ENCODE data around the gene RBBP5.

Gene RBBP5

GRCh38 chr1:205074084-205074483 lies 47.7 kb downstream of the RBBP5 start:
- no peak for DNase-seq (ENCODE audit: low spot score)

- peak; percentile 18 for DNase-seq (ENCODE audit: low spot score)
These were observed 48.3 kb downstream of the RBBP5 start for GRCh38 chr1:205073511-205073910.

GRCh38 chr1:205072881-205073280 lies 48.9 kb downstream of the RBBP5 start:
- DNase-seq (ENCODE audit: low spot score): no peak

- DNase-seq (ENCODE audit: low spot score): no peak
These were observed 49.5 kb downstream of the RBBP5 start for GRCh38 chr1:205072286-205072685.

GRCh38 chr1:205071801-205072200 lies 50.0 kb downstream of the RBBP5 start:
- DNase-seq (ENCODE audit: low spot score): no peak

GRCh38 chr1:205071028-205071409 lies 50.8 kb downstream of the RBBP5 start:
- no peak for DNase-seq (ENCODE audit: low spot score)

- no peak for DNase-seq (ENCODE audit: low spot score)
These were observed 52.2 kb downstream of the RBBP5 start for GRCh38 chr1:205069371-205070125.

- no peak for DNase-seq (ENCODE audit: low spot score)
These were observed 53.2 kb downstream of the RBBP5 start for GRCh38 chr1:205068457-205069040.

GRCh38 chr1:205068001-205068400 lies 53.8 kb downstream of the RBBP5 start:
- no peak for DNase-seq (ENCODE audit: low spot score)

- DNase-seq (ENCODE audit: low spot score): no peak
These were observed 54.7 kb downstream of the RBBP5 start for GRCh38 chr1:205067031-205067430.

- DNase-seq (ENCODE audit: low spot score): no peak
These were observed 55.5 kb downstream of the RBBP5 start for GRCh38 chr1:205066141-205066818.

GRCh38 chr1:205065666-205066065 lies 56.1 kb downstream of the RBBP5 start:
- DNase-seq (ENCODE audit: low spot score): no peak

GRCh38 chr1:205064741-205065316 lies 56.9 kb downstream of the RBBP5 start:
- DNase-seq (ENCODE audit: low spot score): no peak

GRCh38 chr1:205064301-205064700 lies 57.5 kb downstream of the RBBP5 start:
- DNase-seq (ENCODE audit: low spot score): no peak

- no peak for DNase-seq (ENCODE audit: low spot score)
These were observed 58.9 kb downstream of the RBBP5 start for GRCh38 chr1:205062895-205063294.

- DNase-seq (ENCODE audit: low spot score): no peak
These were observed 59.5 kb downstream of the RBBP5 start for GRCh38 chr1:205062319-205062718.

- DNase-seq (ENCODE audit: low spot score): peak; percentile 60
These were observed 60.1 kb downstream of the RBBP5 start for GRCh38 chr1:205061665-205062069.

- DNase-seq (ENCODE audit: low spot score): no peak
These were observed 60.6 kb downstream of the RBBP5 start for GRCh38 chr1:205061227-205061626.

GRCh38 chr1:205060746-205061145 lies 61.0 kb downstream of the RBBP5 start:
- no peak for DNase-seq (ENCODE audit: low spot score)

- DNase-seq (ENCODE audit: low spot score): no peak
These were observed 62.1 kb downstream of the RBBP5 start for GRCh38 chr1:205059660-205060059.

GRCh38 chr1:205058853-205059252 lies 62.9 kb downstream of the RBBP5 start:
- no peak for DNase-seq (ENCODE audit: low spot score)

- no peak for DNase-seq (ENCODE audit: low spot score)
These were observed 63.8 kb downstream of the RBBP5 start for GRCh38 chr1:205057808-205058575.
